Epithelial cell of proximal tubule (primary cell): ENCODE data around the gene EMD. TPM values are rescaled to one million over a fixed set of nuclear protein-coding genes. Genes with fewer than 3 reads are reported as not detected.

Experiments
- DNase-seq: peaks from one replicate; pipeline ENCODE4 v3.0.0-alpha.2; 2011; ENCODE audit warnings: low read depth
- H3K4me3 ChIP-seq: 2 replicates; pipeline ENCODE4 v1.5.1; 2011; ENCODE audit warnings: low read depth, mild to moderate bottlenecking, low read length
- total RNA-seq: library from RNA; depleted of rRNA; stranded (reverse); fragments of >200 nt; gene quantifications from 2 replicates; pipeline ENCODE4 v1.2.3, GENCODE V29; 2015
- TF ChIP-seq, protein P1 (sequence below): conservative IDR thresholded peaks from 2 replicates; pipeline ENCODE4 v1.5.1; 2012; ENCODE audit warnings: low read depth, mild to moderate bottlenecking, low read length

EMD gene
- total RNA-seq, 1 donor from 2014 or later = 50.7 TPM

- H3K4me3 ChIP-seq = no peak overlapping the region
- no peak for DNase-seq
- TF ChIP-seq, protein P1, sequence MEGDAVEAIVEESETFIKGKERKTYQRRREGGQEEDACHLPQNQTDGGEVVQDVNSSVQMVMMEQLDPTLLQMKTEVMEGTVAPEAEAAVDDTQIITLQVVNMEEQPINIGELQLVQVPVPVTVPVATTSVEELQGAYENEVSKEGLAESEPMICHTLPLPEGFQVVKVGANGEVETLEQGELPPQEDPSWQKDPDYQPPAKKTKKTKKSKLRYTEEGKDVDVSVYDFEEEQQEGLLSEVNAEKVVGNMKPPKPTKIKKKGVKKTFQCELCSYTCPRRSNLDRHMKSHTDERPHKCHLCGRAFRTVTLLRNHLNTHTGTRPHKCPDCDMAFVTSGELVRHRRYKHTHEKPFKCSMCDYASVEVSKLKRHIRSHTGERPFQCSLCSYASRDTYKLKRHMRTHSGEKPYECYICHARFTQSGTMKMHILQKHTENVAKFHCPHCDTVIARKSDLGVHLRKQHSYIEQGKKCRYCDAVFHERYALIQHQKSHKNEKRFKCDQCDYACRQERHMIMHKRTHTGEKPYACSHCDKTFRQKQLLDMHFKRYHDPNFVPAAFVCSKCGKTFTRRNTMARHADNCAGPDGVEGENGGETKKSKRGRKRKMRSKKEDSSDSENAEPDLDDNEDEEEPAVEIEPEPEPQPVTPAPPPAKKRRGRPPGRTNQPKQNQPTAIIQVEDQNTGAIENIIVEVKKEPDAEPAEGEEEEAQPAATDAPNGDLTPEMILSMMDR = no peak
Measured at GRCh38 chrX:154352012-154352401, 27.1 kb upstream of the EMD start.

DNA sequence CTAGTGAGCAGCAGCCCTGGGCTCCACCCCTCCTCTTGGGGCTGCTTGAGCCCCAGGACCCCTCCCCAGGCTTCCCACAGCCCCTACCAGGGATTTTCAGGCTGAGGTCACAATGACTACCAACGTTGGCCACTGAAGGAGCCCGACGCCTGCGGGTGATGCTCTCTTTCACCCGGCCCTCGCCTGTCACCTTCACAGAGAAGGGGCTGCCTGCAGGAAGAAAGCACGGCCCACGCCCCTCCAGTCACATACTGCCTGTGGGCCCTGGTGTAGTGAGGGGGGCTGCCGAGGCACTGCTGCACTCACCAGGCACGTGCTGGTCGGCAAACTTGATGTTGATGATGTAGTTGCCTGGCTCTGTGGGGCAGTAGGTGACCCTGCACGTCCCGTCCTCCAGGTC lies 26.6 kb upstream of the EMD start:
- H3K4me3 ChIP-seq = no peak overlapping the region
- no peak for DNase-seq
- TF ChIP-seq, protein P1 = no peak

DNA sequence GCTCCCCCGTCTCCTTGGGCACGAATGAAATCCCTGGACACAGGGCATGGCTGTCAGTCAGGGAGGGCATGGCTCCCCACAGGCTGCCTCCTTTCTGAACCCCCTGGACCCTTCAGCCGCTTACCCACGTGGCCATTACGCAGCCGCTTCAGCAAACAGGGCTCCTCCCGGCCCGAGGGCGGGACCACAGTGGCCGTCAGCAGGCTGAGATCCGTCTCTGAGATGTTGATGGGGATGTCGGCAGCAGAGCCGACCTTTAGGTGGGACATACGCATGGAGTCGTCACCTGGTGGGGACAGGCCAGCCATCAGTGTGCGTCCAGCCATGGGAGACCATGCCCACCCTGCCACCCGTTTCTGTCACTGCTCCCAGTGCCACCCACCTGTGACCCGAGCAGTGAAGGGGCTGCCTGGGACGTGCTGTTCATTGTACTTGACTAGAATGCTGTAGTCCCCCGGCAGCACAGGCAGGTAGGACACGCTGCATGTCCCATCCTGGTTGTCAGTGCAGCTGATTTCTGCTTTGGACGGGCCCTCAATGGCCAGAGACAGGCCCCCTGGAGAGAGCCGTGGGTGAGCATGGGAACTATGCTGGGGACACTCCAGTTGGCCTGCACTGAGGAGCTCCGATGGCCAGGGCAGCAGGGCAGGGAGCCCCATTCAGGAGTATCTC lies 25.8 kb upstream of the EMD start:
- TF ChIP-seq, protein P1 = no peak
- no peak for DNase-seq
- H3K4me3 ChIP-seq = no peak overlapping the region

DNA sequence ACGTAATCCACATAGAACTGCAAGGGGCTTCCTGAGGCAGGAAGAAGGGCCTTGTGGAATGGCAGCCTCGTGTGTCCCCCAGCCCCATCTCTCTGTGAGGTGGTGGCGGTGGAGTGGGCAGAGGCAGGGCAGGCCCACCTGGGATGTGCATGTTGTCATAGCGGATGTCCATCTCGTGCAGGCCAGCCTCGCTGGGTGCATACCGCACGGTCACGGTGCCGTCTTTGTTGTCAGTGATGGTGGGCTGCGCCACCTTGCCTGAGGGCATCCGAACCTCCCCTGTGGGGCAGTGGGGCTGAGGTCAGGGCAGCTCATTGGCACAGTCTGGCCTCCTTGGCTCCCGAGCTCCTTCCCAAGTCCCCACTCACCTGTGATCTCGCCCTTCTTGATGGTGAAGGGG lies 25.1 kb upstream of the EMD start:
- TF ChIP-seq, protein P1 = no peak
- DNase-seq = no peak
- H3K4me3 ChIP-seq = no peak overlapping the region

DNA sequence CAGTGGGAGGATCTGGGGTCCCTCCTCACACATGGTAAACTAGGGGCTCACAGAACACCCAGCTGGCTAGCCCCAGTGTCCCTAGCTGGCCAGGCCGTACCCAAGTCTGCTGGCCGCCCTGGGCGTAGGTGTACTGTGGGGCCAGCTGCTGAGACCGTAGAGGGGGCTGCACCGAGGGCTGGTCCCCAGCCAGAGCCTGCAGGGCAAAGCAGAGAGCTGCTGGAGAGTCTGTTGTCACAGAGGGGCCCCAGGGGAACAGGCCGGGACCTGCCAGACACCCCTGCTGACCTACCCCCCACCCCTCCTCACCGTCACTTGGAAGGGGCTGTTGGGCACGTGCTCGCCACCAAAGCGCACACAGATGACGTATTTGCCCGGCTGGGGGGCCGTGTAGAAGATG lies 24.6 kb upstream of the EMD start:
- TF ChIP-seq, protein P1 = no peak
- H3K4me3 ChIP-seq = no peak overlapping the region
- DNase-seq = no peak

GRCh38 chrX:154355094-154355775 lies 23.9 kb upstream of the EMD start:
- TF ChIP-seq, protein P1 = no peak
- DNase-seq = no peak
- H3K4me3 ChIP-seq = no peak overlapping the region

GRCh38 chrX:154355776-154356140 lies 23.3 kb upstream of the EMD start:
- TF ChIP-seq, protein P1 = no peak

More at GRCh38 chrX:154355776-154356140, 23.3 kb upstream of the EMD start:
- no peak for DNase-seq
- H3K4me3 ChIP-seq = no peak overlapping the region
